HCT116 (cell line): Measurements from ENCODE around the gene BLNK. TPM values are rescaled to one million over a fixed set of nuclear protein-coding genes. Genes with fewer than 3 reads are reported as not detected.

Experiments used
- ATAC-seq: fragments of 200-7000 bp; cut with Tn5 transposase; 2 replicates; pipeline ENCODE4 v1.9.1; 2020; ENCODE audit warnings: mild to moderate bottlenecking, moderate library complexity
- BruUV-seq: library from RNA; stranded (reverse); fragments of 400-500 nt; replicated peaks from 2 replicates; lab custom pipeline; 2021; lab: Mats Ljungman, UMichigan
- CTCF ChIA-PET: fragments of 300-600 bp; sonication (Branson Sonifier 250); formaldehyde crosslinking; loops from one replicate; lab custom pipeline; 2021; ENCODE audit warnings: antibody characterized with exemption; lab: Charles Lee
- POLR2A ChIA-PET: fragments of 300-600, 350-600 bp; sonication (Branson Sonifier 250); formaldehyde crosslinking; loops from one replicate; lab custom pipeline; 2021; ENCODE audit warnings: antibody characterized with exemption; lab: Charles Lee
- RAD21 ChIA-PET, 2 experiments: fragments of 300-600 bp; sonication (Branson Sonifier 250); formaldehyde crosslinking; loops; one replicate each; lab custom pipeline; 2023; ENCODE audit warnings: low total read pairs in 2 of 2; ENCODE audit not compliant: uncharacterized antibody in 2 of 2, unreplicated experiment in 2 of 2, low non-redundant PET in 1 of 2; lab: Charles Lee
- DNase-seq: peaks from one replicate; pipeline ENCODE4 v3.0.0-alpha.2; 2010; ENCODE audit warnings: low read depth, low spot score
- H2AFZ ChIP-seq: fragments of 200-600 bp; shearing (Covaris generic), sonication (generic); 2 replicates; pipeline ENCODE4 v1.6.1; 2017; ENCODE audit warnings: low read depth, mixed run types, mixed read lengths, antibody characterized with exemption, low read length; ENCODE audit not compliant: poor library complexity, severe bottlenecking
- H3K27ac ChIP-seq: 2 replicates; pipeline ENCODE4 v1.5.1; 2012; ENCODE audit warnings: low read depth, low read length
- H3K27me3 ChIP-seq: fragments of 200-600 bp; sonication (generic); 2 replicates; pipeline ENCODE4 v1.6.1; 2016; ENCODE audit warnings: mixed run types, low read length, mixed read lengths; ENCODE audit not compliant: insufficient read depth
- H3K36me3 ChIP-seq, 2 experiments: fragments of 200-500 bp in 1 of 2; fragments of 200-600 bp in 1 of 2; sonication (Bioruptor generic) in 1 of 2; sonication (generic) in 1 of 2; 2 replicates each; pipeline versions ENCODE4 v1.5.1 to v1.6.1; 2014 to 2016; ENCODE audit warnings: low read length in 2 of 2, inconsistent platforms in 1 of 2, mixed read lengths in 1 of 2, mixed run types in 1 of 2; ENCODE audit not compliant: insufficient read depth in 2 of 2, control insufficient read depth in 1 of 2
- H3K4me1 ChIP-seq, 2 experiments: fragments of 200-600 bp in 1 of 2; sonication (generic) in 1 of 2; 2 replicates each; pipeline versions ENCODE4 v1.5.1 to v1.6.1; 2012 to 2017; ENCODE audit warnings: low read length in 2 of 2, inconsistent platforms in 1 of 2, mild to moderate bottlenecking in 1 of 2, mixed read lengths in 1 of 2, mixed run types in 1 of 2, moderate library complexity in 1 of 2; ENCODE audit not compliant: insufficient read depth in 2 of 2, control insufficient read depth in 1 of 2
- H3K4me2 ChIP-seq: fragments of 200-600 bp; sonication (generic); 2 replicates; pipeline ENCODE4 v1.6.1; 2017; ENCODE audit warnings: mixed run types, low read length, mixed read lengths
- H3K4me3 ChIP-seq, 2 experiments: fragments of 200-600 bp in 1 of 2; sonication (generic) in 1 of 2; replicated peaks in 1 of 2; 2 replicates each; pipeline ENCODE4 v1.5.1; 2011 to 2016; ENCODE audit warnings: low read length in 2 of 2, control low read depth in 1 of 2, low read depth in 1 of 2, mild to moderate bottlenecking in 1 of 2, mixed read lengths in 1 of 2, mixed run types in 1 of 2
- H3K79me2 ChIP-seq: fragments of 200-600 bp; sonication (generic); 2 replicates; pipeline ENCODE4 v1.6.1; 2017; ENCODE audit warnings: mild to moderate bottlenecking, mixed run types, low read length, moderate library complexity, mixed read lengths; ENCODE audit not compliant: insufficient read depth
- H3K9ac ChIP-seq: fragments of 200-600 bp; sonication (generic); 2 replicates; pipeline ENCODE4 v1.6.1; 2016; ENCODE audit warnings: low read length, mixed read lengths
- H3K9me2 ChIP-seq: fragments of 200-600 bp; sonication (generic), shearing (Covaris generic); 2 replicates; pipeline ENCODE4 v1.6.1; 2017; ENCODE audit warnings: mixed run types, mild to moderate bottlenecking, moderate library complexity; ENCODE audit not compliant: insufficient read depth
- H3K9me3 ChIP-seq, 2 experiments: fragments of 200-500 bp in 1 of 2; fragments of 200-600 bp in 1 of 2; sonication (Bioruptor generic) in 1 of 2; sonication (generic) in 1 of 2; 2 replicates each; pipeline ENCODE4 v1.6.1; 2014 to 2017; ENCODE audit warnings: low read length in 2 of 2, mixed read lengths in 2 of 2, inconsistent platforms in 1 of 2, low read depth in 1 of 2, mild to moderate bottlenecking in 1 of 2, mixed run types in 1 of 2, moderate library complexity in 1 of 2; ENCODE audit not compliant: control insufficient read depth in 1 of 2, insufficient read depth in 1 of 2
- H4K20me1 ChIP-seq: fragments of 200-600 bp; sonication (generic), shearing (Covaris generic); 2 replicates; pipeline ENCODE4 v1.6.1; 2017; ENCODE audit warnings: mixed run types, mild to moderate bottlenecking, moderate library complexity; ENCODE audit not compliant: insufficient read depth
- CTCF ChIP-seq, 3 experiments: fragments of 200-600 bp in 1 of 3; sonication (generic) in 1 of 3; IDR thresholded peaks in 2 of 3; conservative IDR thresholded peaks in 1 of 3; 2 replicates each; pipeline ENCODE4 v1.5.1; 2012 to 2017; ENCODE audit warnings: low read depth in 2 of 3, low read length in 2 of 3, antibody characterized with exemption in 1 of 3, borderline replicate concordance in 1 of 3, control low read depth in 1 of 3, mild to moderate bottlenecking in 1 of 3, mixed read lengths in 1 of 3, mixed run types in 1 of 3, moderate library complexity in 1 of 3; ENCODE audit not compliant: insufficient read depth in 1 of 3
- RAD21 ChIP-seq: IDR thresholded peaks from 2 replicates; pipeline ENCODE4 v1.6.1; 2012; ENCODE audit warnings: low read depth, mild to moderate bottlenecking
- TCF7L2 ChIP-seq: IDR thresholded peaks from 2 replicates; pipeline ENCODE4 v1.7.0; 2011; ENCODE audit warnings: borderline replicate concordance, inconsistent platforms; ENCODE audit not compliant: insufficient read depth, insufficient read length; ENCODE audit errors: extremely low read depth
- intact Hi-C: fragments of 100-400 bp; cut with micrococcal nuclease; formaldehyde crosslinking; loops from 2 replicates; pipeline ENCODE4 v1.10.0; 2022
- total RNA-seq: library from RNA; stranded (reverse); gene quantifications from one replicate; pipeline ENCODE4 v1.2.1, GENCODE V29; 2021; ENCODE audit not compliant: unreplicated experiment
- TF ChIP-seq, protein P1 (sequence below): IDR thresholded peaks from 2 replicates; pipeline ENCODE4 v1.6.1; 2011; ENCODE audit warnings: mild to moderate bottlenecking, low read length, moderate library complexity; ENCODE audit not compliant: insufficient replicate concordance; ENCODE audit errors: extremely low read depth

Gene BLNK
- total RNA-seq, 1 experiment from 2014 or later: 0.59 TPM

DNA sequence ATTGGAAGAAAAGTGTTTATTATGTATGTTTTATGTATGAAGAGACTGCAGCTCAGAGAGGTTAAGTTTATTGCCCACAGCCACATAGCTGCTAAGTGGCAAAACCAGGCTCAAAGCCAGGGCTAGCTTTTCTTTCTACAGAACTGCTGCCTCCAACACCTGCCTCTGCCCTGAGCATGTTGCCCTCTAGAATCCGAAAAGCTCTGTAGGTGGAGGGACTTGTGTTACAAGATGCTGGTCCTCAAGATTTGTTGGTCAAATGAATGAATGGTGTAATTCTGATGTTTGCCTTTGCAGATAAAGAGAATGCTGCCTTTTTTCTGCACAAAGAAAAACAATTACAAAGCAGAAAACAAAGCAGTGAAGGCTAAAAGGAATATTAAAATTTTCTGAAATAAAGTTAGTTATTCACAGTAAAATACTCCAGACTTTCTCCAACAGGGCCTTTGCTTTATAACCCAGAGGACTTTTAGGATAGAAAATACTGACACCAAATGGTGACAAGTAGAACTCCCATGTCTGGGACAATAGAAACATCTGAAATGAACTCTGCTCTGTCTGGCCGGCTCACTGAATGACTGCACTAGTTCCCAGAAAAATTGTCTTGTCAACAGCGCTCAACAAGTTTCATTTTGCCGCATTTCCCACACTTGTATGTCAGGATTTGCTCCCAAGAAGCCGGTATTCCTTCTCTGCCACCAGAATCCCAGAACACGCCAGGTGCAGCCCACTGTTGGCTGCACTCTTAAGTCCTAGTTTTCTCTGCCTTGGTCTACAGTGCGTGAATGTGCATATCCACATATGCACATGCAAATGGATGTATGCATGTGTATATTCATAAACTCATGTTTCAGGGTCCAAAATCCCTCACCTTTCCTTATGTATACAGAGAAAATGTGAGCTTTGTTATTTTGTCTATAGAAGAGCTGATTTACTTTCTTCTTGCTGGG lies 21.9 kb upstream of the BLNK start:
- no peak overlapping the region for H3K27ac ChIP-seq
- peak overlapping the region; percentile 28; the same call in 1 of the 2 replicates for H3K4me2 ChIP-seq
- H3K9me3 ChIP-seq: no peaks in the 10 kb centered on the region
- TF ChIP-seq RAD21 (peak; percentile 86), TCF7L2 (no peak), CTCF (IDR thresholded peaks at IDR 0.05 in 2 of 3, conservative IDR thresholded peaks at IDR 0.05 in 1 of 3; ENCODE audit: borderline replicate concordance in 1 of 3, insufficient read depth in 1 of 3, low read depth in 2 of 3, low read length in 2 of 3) (peak; percentile 50 to 92 (median 67))
- TF ChIP-seq, protein P1, sequence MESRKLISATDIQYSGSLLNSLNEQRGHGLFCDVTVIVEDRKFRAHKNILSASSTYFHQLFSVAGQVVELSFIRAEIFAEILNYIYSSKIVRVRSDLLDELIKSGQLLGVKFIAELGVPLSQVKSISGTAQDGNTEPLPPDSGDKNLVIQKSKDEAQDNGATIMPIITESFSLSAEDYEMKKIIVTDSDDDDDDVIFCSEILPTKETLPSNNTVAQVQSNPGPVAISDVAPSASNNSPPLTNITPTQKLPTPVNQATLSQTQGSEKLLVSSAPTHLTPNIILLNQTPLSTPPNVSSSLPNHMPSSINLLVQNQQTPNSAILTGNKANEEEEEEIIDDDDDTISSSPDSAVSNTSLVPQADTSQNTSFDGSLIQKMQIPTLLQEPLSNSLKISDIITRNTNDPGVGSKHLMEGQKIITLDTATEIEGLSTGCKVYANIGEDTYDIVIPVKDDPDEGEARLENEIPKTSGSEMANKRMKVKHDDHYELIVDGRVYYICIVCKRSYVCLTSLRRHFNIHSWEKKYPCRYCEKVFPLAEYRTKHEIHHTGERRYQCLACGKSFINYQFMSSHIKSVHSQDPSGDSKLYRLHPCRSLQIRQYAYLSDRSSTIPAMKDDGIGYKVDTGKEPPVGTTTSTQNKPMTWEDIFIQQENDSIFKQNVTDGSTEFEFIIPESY: no peak
- TF ChIP-seq, all 23 proteins: peak for 2
- intact Hi-C loops: loop anchor here (5.0 to 10.0 kb wide), 3 partner anchors 66 to 248 kb away; partner anchors contain the start of gene CCNJ
- POLR2A ChIA-PET: no interaction called here
- peaks cover 7% of the 10 kb centered on the region; the same call in 1 of the 2 replicates for H3K27me3 ChIP-seq
- no peak overlapping the region for H3K9ac ChIP-seq
- no peaks in the 10 kb centered on the region for H4K20me1 ChIP-seq
- RAD21 ChIA-PET: interaction anchor here (0.5 to 1.8 kb wide), 3 partner anchors 64 to 276 kb away, joined by 3 to 5 read pairs (median 3); no protein-coding TSS in a partner anchor
- CTCF ChIA-PET: interaction anchor here (1.5 to 5.6 kb wide), 4 partner anchors 9 to 919 kb away, joined by 3 to 70 read pairs (median 12); no protein-coding TSS in a partner anchor
- DNase-seq (peak; percentile 47), ATAC-seq (peak; percentile 95)
- BruUV-seq: no TSS peak
- H3K79me2 ChIP-seq: no peaks in the 10 kb centered on the region
- no peaks in the 10 kb centered on the region for H3K36me3 ChIP-seq
- H2AFZ ChIP-seq: no peak overlapping the region
- H3K4me1 ChIP-seq: peaks cover 0 to under 1% of the 10 kb centered on the region in 2 experiments; a peak in 1 of 4 replicates
- H3K4me3 ChIP-seq: no peak overlapping the region
- H3K9me2 ChIP-seq: no peaks in the 10 kb centered on the region
